Measurements from ENCODE around the gene CCDC159.

CCDC159 gene

DNA sequence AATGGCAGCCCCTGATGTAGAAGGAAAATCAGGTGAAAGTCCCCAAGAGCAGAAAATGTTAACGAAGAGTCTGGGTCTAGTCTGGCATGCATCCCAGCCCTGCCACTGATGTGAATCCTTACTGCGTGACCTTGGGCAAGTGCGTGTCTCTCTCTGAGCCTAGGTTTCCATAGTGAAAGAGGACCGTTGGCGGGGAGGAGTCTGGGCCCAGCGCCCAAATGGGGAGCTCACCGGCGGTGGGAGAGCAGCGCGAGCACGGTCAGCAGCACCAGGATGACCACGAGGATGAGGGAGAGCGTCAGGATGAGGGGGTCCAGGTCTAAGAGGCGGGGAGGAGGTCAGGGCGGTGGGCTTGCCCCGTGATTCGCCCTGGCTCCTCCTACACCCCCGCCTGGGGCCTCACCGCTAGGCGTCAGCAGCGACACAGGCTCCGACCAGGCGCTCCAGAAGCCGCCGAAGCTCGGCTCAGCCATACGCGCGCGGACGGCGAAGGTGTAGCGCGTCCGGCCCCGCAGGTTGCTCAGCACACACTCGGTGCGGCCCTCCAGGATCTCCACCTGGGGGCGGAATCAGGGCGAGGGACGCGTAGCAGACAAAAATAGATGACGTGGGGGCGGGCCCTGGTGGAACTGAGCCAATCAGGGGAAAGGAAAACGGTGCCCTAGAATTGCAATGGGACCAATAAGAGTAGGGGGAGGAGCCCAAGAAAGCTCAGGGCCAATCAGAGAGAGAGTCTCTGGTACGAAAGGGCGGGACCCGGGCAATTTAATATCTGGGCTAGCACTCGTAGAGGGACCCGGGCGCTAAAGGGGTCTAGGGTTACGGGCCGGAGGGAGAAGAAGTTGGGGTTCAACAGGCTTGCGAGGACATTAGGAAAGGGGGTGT, 34.6 kb downstream of the CCDC159 start (continued):
- TF ChIP-seq EGR1 (IDR thresholded peaks at IDR 0.05) (peak; percentile 44; the same call in 1 of the 2 replicates), CEBPB (IDR thresholded peaks at IDR 0.05) (no peak)

- no peak for TF ChIP-seq CEBPB (IDR thresholded peaks at IDR 0.05)
- TF ChIP-seq RAD21 (IDR thresholded peaks at IDR 0.05; ENCODE audit: low read depth) = peak; percentile 51
- no peak for TF ChIP-seq TAF1 (IDR thresholded peaks at IDR 0.05; ENCODE audit: low read depth)
- TF ChIP-seq TEAD4 (IDR thresholded peaks at IDR 0.05) = 0 out of 2 replicates have a peak, but pooled peaks have one; percentile 16
- no peak for TF ChIP-seq EP300 (IDR thresholded peaks at IDR 0.05; ENCODE audit: borderline replicate concordance)
- TF ChIP-seq ZBTB7A (IDR thresholded peaks at IDR 0.05; ENCODE audit: low read depth) = peak; percentile 23; the same call in 1 of the 2 replicates
- TF ChIP-seq TCF12 (IDR thresholded peaks at IDR 0.05; ENCODE audit: low read depth) = peak; percentile 46; the same call in 1 of the 2 replicates
Observed at GRCh38 chr19:11382898-11383705, 36.8 kb downstream of the CCDC159 start.

- TF ChIP-seq YY1 (IDR thresholded peaks at IDR 0.05; ENCODE audit: low read depth) (no peak), TAF1 (IDR thresholded peaks at IDR 0.05; ENCODE audit: low read depth) (no peak)
Observed at GRCh38 chr19:11383706-11384048, 37.4 kb downstream of the CCDC159 start.

DNA sequence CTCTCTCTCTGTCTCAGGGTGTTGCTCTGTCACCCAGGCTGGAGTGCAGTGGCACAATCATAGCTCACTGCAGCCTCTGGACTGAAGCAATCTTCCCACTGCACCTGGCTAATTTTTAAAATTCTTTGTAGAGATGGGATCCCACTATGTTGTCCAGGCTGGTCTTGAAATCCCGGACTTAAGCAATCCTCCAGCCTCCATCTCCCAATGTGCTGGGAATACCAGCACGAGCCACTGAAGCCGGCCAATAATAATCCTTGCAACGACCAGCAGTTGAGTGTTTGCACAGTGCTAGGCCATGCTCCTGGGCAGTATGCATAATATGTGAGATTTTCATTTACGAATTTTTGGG, 38.4 kb downstream of the CCDC159 start:
- TF ChIP-seq EGR1 (IDR thresholded peaks at IDR 0.05) = no peak
- no peak for TF ChIP-seq EP300 (IDR thresholded peaks at IDR 0.05; ENCODE audit: borderline replicate concordance)
- TF ChIP-seq FOXM1 (IDR thresholded peaks at IDR 0.05; ENCODE audit: borderline replicate concordance, low read depth) = no peak
- TF ChIP-seq, protein P1, sequence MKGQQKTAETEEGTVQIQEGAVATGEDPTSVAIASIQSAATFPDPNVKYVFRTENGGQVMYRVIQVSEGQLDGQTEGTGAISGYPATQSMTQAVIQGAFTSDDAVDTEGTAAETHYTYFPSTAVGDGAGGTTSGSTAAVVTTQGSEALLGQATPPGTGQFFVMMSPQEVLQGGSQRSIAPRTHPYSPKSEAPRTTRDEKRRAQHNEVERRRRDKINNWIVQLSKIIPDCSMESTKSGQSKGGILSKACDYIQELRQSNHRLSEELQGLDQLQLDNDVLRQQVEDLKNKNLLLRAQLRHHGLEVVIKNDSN (IDR thresholded peaks at IDR 0.05) = no peak
- no peak for TF ChIP-seq CEBPB (IDR thresholded peaks at IDR 0.05)
- TF ChIP-seq TEAD4 (IDR thresholded peaks at IDR 0.05) = no peak
- TF ChIP-seq, protein P2, sequence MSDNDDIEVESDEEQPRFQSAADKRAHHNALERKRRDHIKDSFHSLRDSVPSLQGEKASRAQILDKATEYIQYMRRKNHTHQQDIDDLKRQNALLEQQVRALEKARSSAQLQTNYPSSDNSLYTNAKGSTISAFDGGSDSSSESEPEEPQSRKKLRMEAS (IDR thresholded peaks at IDR 0.05) = no peak
- TF ChIP-seq YY1 (IDR thresholded peaks at IDR 0.05; ENCODE audit: low read depth) = no peak
- no peak for TF ChIP-seq RAD21 (IDR thresholded peaks at IDR 0.05; ENCODE audit: low read depth)

DNA sequence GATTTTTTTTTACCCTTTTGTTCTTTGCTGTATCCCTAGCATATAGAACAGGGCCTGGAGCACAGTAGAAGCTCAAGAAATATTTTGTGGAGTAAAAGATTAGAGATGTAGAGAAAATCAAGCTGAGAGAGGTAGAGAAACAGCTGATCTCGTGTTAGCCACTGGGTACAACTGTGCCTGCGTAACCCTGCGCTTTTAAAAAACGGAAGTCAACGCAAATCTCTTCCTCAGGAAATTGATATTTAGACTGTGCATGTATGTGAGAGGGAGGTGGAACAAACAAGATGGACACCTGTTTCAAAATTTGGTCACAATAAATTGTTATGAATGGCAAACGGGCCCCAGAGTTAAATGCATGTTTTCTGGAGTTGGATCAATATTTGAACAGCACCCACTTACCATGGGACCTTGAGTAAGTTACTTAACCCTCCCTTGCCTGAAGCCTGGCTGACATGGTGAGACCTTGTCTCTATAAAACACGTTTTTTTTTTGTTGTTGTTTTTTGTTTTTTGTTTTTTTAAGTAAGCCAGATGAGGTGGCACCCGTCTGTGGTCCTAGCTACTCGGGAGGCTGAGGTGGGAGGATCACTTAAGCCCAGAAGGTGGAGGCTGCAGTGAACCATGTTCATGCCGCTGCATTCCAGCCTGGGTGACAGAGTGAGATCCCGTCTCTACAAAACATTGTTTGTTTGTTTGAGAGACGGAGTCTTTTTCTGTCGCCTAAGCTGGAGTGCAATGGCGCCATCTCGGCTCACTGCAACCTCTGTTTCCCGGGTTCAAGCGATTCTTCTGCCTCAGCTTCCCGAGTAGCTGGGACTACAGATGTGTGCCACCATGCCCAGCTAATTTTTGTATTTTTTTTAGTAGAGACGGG, 41.1 kb downstream of the CCDC159 start:
- TF ChIP-seq CREB1 (IDR thresholded peaks at IDR 0.05; ENCODE audit: low read depth) (no peak), ZBTB7A (IDR thresholded peaks at IDR 0.05; ENCODE audit: low read depth) (no peak), REST (IDR thresholded peaks at IDR 0.05; ENCODE audit: low read depth) (no peak), CEBPB (IDR thresholded peaks at IDR 0.05) (no peak), TEAD4 (IDR thresholded peaks at IDR 0.05) (no peak), EP300 (IDR thresholded peaks at IDR 0.05; ENCODE audit: borderline replicate concordance) (no peak), TAF1 (IDR thresholded peaks at IDR 0.05; ENCODE audit: low read depth) (no peak), EGR1 (IDR thresholded peaks at IDR 0.05) (no peak), RAD21 (IDR thresholded peaks at IDR 0.05; ENCODE audit: low read depth) (no peak), NFIC (IDR thresholded peaks at IDR 0.05) (no peak), TCF12 (IDR thresholded peaks at IDR 0.05; ENCODE audit: low read depth) (no peak), FOXM1 (IDR thresholded peaks at IDR 0.05; ENCODE audit: borderline replicate concordance, low read depth) (no peak), YY1 (IDR thresholded peaks at IDR 0.05; ENCODE audit: low read depth) (no peak)
- TF ChIP-seq, protein P1 (IDR thresholded peaks at IDR 0.05) = no peak
- TF ChIP-seq, protein P2 (IDR thresholded peaks at IDR 0.05) = no peak

- TF ChIP-seq TAF1 (IDR thresholded peaks at IDR 0.05; ENCODE audit: low read depth) (no peak), TCF12 (IDR thresholded peaks at IDR 0.05; ENCODE audit: low read depth) (no peak)
- TF ChIP-seq, protein P1 (IDR thresholded peaks at IDR 0.05) = peak; percentile 43; the same call in 1 of the 2 replicates
Observed at GRCh38 chr19:11390359-11390758, 44.0 kb downstream of the CCDC159 start.
